ENCODE measurements around the gene BMP6.
A peak's percentile ranks its signal among the peaks of the same experiment; 100 is the strongest.

BMP6 gene

GRCh38 chr6:7828124-7828523 is 102.2 kb downstream of the BMP6 start:
- DNase-seq (ENCODE audit: low spot score) = no peak

GRCh38 chr6:7832904-7833750 is 107.2 kb downstream of the BMP6 start:
- no peak for DNase-seq (ENCODE audit: low spot score)

- DNase-seq (ENCODE audit: low spot score) = no peak
Measured at GRCh38 chr6:7833751-7834070, 107.8 kb downstream of the BMP6 start.

GRCh38 chr6:7836371-7837026 is 110.6 kb downstream of the BMP6 start:
- no peak for DNase-seq (ENCODE audit: low spot score)

GRCh38 chr6:7841781-7842468 is 116.0 kb downstream of the BMP6 start:
- peak; percentile 50 for DNase-seq (ENCODE audit: low spot score)

- DNase-seq (ENCODE audit: low spot score) = peak; percentile 55
Measured at GRCh38 chr6:7846966-7847818, 121.3 kb downstream of the BMP6 start.

GRCh38 chr6:7848229-7848628 is 122.3 kb downstream of the BMP6 start:
- DNase-seq (ENCODE audit: low spot score) = no peak

GRCh38 chr6:7851780-7852179 is 125.9 kb downstream of the BMP6 start:
- DNase-seq (ENCODE audit: low spot score) = no peak

GRCh38 chr6:7859591-7859990 is 133.7 kb downstream of the BMP6 start:
- no peak for DNase-seq (ENCODE audit: low spot score)

GRCh38 chr6:7865781-7866180 is 139.9 kb downstream of the BMP6 start:
- DNase-seq (ENCODE audit: low spot score) = peak; percentile 41

GRCh38 chr6:7866526-7866925 is 140.6 kb downstream of the BMP6 start:
- DNase-seq (ENCODE audit: low spot score) = no peak

GRCh38 chr6:7868926-7869325 is 143.0 kb downstream of the BMP6 start:
- DNase-seq (ENCODE audit: low spot score) = no peak

GRCh38 chr6:7878401-7878964 is 152.6 kb downstream of the BMP6 start:
- no peak for DNase-seq (ENCODE audit: low spot score)

GRCh38 chr6:7879043-7879442 is 153.1 kb downstream of the BMP6 start:
- DNase-seq (ENCODE audit: low spot score) = no peak

GRCh38 chr6:7879579-7879978 is 153.7 kb downstream of the BMP6 start:
- DNase-seq (ENCODE audit: low spot score) = no peak

GRCh38 chr6:7879980-7880717 is 154.2 kb downstream of the BMP6 start:
- no peak for DNase-seq (ENCODE audit: low spot score)

GRCh38 chr6:7880718-7881107 is 154.8 kb downstream of the BMP6 start:
- no peak for DNase-seq (ENCODE audit: low spot score)

- DNase-seq (ENCODE audit: low spot score) = no peak
Measured at GRCh38 chr6:7881765-7882500, 156.0 kb downstream of the BMP6 start.

GRCh38 chr6:7882505-7883257 is 156.8 kb downstream of the BMP6 start:
- DNase-seq (ENCODE audit: low spot score) = no peak

GRCh38 chr6:7883381-7883780 is 157.5 kb downstream of the BMP6 start:
- no peak for DNase-seq (ENCODE audit: low spot score)
